IMR-90 (cell line): Measurements from ENCODE around the gene C5orf63.

Experiments used
- BHLHE40 ChIP-seq: fragments of 150-350 bp; IDR thresholded peaks from 2 replicates; pipeline ENCODE4 v1.6.1; 2016; ENCODE audit warnings: mild to moderate bottlenecking, low read depth, low read length
- MAFK ChIP-seq: IDR thresholded peaks from 2 replicates; pipeline ENCODE4 v1.6.1; 2012; ENCODE audit warnings: low read depth, low read length, improper control_type of control experiment
- RFX5 ChIP-seq: IDR thresholded peaks from 2 replicates; pipeline ENCODE4 v1.8.0; 2012; ENCODE audit warnings: low read depth, mild to moderate bottlenecking, low read length, moderate library complexity
- TF ChIP-seq, protein P1 (sequence below): conservative IDR thresholded peaks from 2 replicates; pipeline ENCODE4 v1.5.1; 2012; ENCODE audit warnings: mild to moderate bottlenecking, low read depth, low read length, improper control_type of control experiment

GRCh38 chr5:127060470-127060985 lies 12.8 kb downstream of the C5orf63 start:
- TF ChIP-seq, protein P1, sequence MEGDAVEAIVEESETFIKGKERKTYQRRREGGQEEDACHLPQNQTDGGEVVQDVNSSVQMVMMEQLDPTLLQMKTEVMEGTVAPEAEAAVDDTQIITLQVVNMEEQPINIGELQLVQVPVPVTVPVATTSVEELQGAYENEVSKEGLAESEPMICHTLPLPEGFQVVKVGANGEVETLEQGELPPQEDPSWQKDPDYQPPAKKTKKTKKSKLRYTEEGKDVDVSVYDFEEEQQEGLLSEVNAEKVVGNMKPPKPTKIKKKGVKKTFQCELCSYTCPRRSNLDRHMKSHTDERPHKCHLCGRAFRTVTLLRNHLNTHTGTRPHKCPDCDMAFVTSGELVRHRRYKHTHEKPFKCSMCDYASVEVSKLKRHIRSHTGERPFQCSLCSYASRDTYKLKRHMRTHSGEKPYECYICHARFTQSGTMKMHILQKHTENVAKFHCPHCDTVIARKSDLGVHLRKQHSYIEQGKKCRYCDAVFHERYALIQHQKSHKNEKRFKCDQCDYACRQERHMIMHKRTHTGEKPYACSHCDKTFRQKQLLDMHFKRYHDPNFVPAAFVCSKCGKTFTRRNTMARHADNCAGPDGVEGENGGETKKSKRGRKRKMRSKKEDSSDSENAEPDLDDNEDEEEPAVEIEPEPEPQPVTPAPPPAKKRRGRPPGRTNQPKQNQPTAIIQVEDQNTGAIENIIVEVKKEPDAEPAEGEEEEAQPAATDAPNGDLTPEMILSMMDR: no peak
- no peak for TF ChIP-seq BHLHE40
- TF ChIP-seq MAFK: no peak
- TF ChIP-seq RFX5: no peak
